ENCODE measurements around the gene EFCAB12.
"Not testable (repeated sequence)": the region's sequence is repeated elsewhere in the genome, so short reads cannot be mapped to it uniquely, and the experiment has no call there.

Gene EFCAB12

GRCh38 chr3:129391583-129391982, 36.9 kb downstream of the EFCAB12 start:
- DNase-seq: not testable (repeated sequence)

GRCh38 chr3:129389572-129389937, 38.9 kb downstream of the EFCAB12 start:
- DNase-seq: no peak

- not testable (repeated sequence) for DNase-seq
These were observed 39.5 kb downstream of the EFCAB12 start for GRCh38 chr3:129388791-129389571.

- DNase-seq: no peak
These were observed 40.9 kb downstream of the EFCAB12 start for GRCh38 chr3:129387487-129387886.

GRCh38 chr3:129386984-129387383, 41.5 kb downstream of the EFCAB12 start:
- DNase-seq: no peak

- DNase-seq: not testable (repeated sequence)
These were observed 42.9 kb downstream of the EFCAB12 start for GRCh38 chr3:129385507-129385906.

- DNase-seq: no peak
These were observed 43.7 kb downstream of the EFCAB12 start for GRCh38 chr3:129384594-129385323.

- not testable (repeated sequence) for DNase-seq
These were observed 44.3 kb downstream of the EFCAB12 start for GRCh38 chr3:129384103-129384502.

GRCh38 chr3:129383292-129383860, 45.1 kb downstream of the EFCAB12 start:
- peak; percentile 75 to 81 for DNase-seq

- DNase-seq: no peak
These were observed 46.1 kb downstream of the EFCAB12 start for GRCh38 chr3:129382366-129382765.

- DNase-seq: no peak
These were observed 48.7 kb downstream of the EFCAB12 start for GRCh38 chr3:129379582-129380358.

- no peak for DNase-seq
These were observed 49.5 kb downstream of the EFCAB12 start for GRCh38 chr3:129378949-129379348.

GRCh38 chr3:129377615-129378014, 50.8 kb downstream of the EFCAB12 start:
- DNase-seq: no peak

- no peak for DNase-seq
These were observed 53.3 kb downstream of the EFCAB12 start for GRCh38 chr3:129375099-129375498.

GRCh38 chr3:129371041-129371826, 57.2 kb downstream of the EFCAB12 start:
- DNase-seq: no peak

- DNase-seq: no peak
These were observed 58.0 kb downstream of the EFCAB12 start for GRCh38 chr3:129370248-129370964.

GRCh38 chr3:129369711-129370110, 58.7 kb downstream of the EFCAB12 start:
- no peak for DNase-seq

- DNase-seq: no peak
These were observed 60.6 kb downstream of the EFCAB12 start for GRCh38 chr3:129367821-129368220.

- no peak for DNase-seq
These were observed 62.1 kb downstream of the EFCAB12 start for GRCh38 chr3:129366312-129366831.

- no peak for DNase-seq
These were observed 62.9 kb downstream of the EFCAB12 start for GRCh38 chr3:129365296-129366136.

Data from NCI-H2081 (cell line).